A673 (cell line): ENCODE data around the gene TREM2. TPM values are rescaled to one million over a fixed set of nuclear protein-coding genes. Genes with fewer than 3 reads are reported as not detected.

Source experiments
- BruUV-seq: library from RNA; stranded (reverse); fragments of 400-500 nt; replicated peaks from 2 replicates; lab custom pipeline; 2021; lab: Mats Ljungman, UMichigan
- CTCF ChIA-PET: fragments of 300-600 bp; sonication (Branson Sonifier 250); formaldehyde crosslinking; loops from one replicate; lab custom pipeline; 2022; ENCODE audit warnings: antibody characterized with exemption; lab: Charles Lee
- POLR2A ChIA-PET: fragments of 300-600 bp; sonication (Branson Sonifier 250); formaldehyde crosslinking; loops from one replicate; lab custom pipeline; 2022; ENCODE audit warnings: antibody characterized with exemption; ENCODE audit not compliant: low non-redundant PET; lab: Charles Lee
- DNase-seq: peaks from one replicate; pipeline ENCODE4 v3.0.0-alpha.2; 2015; ENCODE audit warnings: low spot score
- H3K27ac ChIP-seq: fragments of 200-600 bp; sonication (generic); 2 replicates; pipeline ENCODE4 v1.5.1; 2016; ENCODE audit warnings: mixed run types, low read depth, mild to moderate bottlenecking, mixed read lengths, antibody characterized with exemption, low read length; ENCODE audit not compliant: poor library complexity, severe bottlenecking
- H3K27me3 ChIP-seq: fragments of 200-600 bp; sonication (generic); replicated peaks from 2 replicates; pipeline ENCODE4 v1.6.1; 2017; ENCODE audit warnings: mixed run types, low read depth, mild to moderate bottlenecking, mixed read lengths, antibody characterized with exemption, low read length; ENCODE audit not compliant: insufficient read depth, poor library complexity
- H3K36me3 ChIP-seq: fragments of 200-600 bp; sonication (generic); 2 replicates; pipeline ENCODE4 v1.6.1; 2016; ENCODE audit warnings: mixed run types, mild to moderate bottlenecking, mixed read lengths, antibody characterized with exemption, low read length; ENCODE audit not compliant: insufficient read depth, poor library complexity, severe bottlenecking
- H3K4me1 ChIP-seq: fragments of 200-600 bp; sonication (generic); 2 replicates; pipeline ENCODE4 v1.6.1; 2017; ENCODE audit warnings: mixed run types, mild to moderate bottlenecking, mixed read lengths, antibody characterized with exemption, low read length; ENCODE audit not compliant: insufficient read depth, poor library complexity, severe bottlenecking
- H3K4me3 ChIP-seq: fragments of 200-600 bp; sonication (generic); 2 replicates; pipeline ENCODE4 v1.5.1; 2016; ENCODE audit warnings: low read depth, mixed run types, mild to moderate bottlenecking, mixed read lengths, low read length; ENCODE audit not compliant: poor library complexity, severe bottlenecking
- H3K9me3 ChIP-seq: fragments of 200-600 bp; sonication (generic); 2 replicates; pipeline ENCODE4 v1.6.1; 2016; ENCODE audit warnings: mixed run types, low read depth, mild to moderate bottlenecking, mixed read lengths, antibody characterized with exemption, low read length; ENCODE audit not compliant: poor library complexity, severe bottlenecking
- CTCF ChIP-seq: fragments of 300-800, 200-600 bp; sonication (generic); conservative IDR thresholded peaks from 2 replicates; pipeline ENCODE4 v1.5.1; 2017; ENCODE audit warnings: low read depth, mild to moderate bottlenecking, antibody characterized with exemption, low read length, moderate library complexity, mixed read lengths
- EZH2 ChIP-seq: fragments of 200-600 bp; sonication (generic); IDR thresholded peaks from 2 replicates; pipeline ENCODE4 v1.6.1; 2017; ENCODE audit warnings: borderline replicate concordance, low read depth, mild to moderate bottlenecking, mixed read lengths, antibody characterized with exemption, low read length; ENCODE audit not compliant: poor library complexity, severe bottlenecking
- intact Hi-C: fragments of 100-400 bp; cut with micrococcal nuclease; formaldehyde crosslinking; loops from one replicate; pipeline ENCODE4 v1.10.0; 2022; ENCODE audit not compliant: unreplicated experiment
- total RNA-seq: library from RNA; stranded (reverse); gene quantifications from 2 replicates; pipeline ENCODE4 v1.2.3, GENCODE V29; 2021

The TREM2 gene
- total RNA-seq, 1 experiment from 2014 or later: not detected

GRCh38 chr6:41182069-41183034 lies 19.4 kb upstream of the TREM2 start:
- TF ChIP-seq EZH2 (no peak), CTCF (peak; percentile 74)
- Histone ChIP-seq H3K27me3 (no peaks in the 10 kb centered on the region), H3K4me1 (no peaks in the 10 kb centered on the region), H3K27ac (no peak overlapping the region), H3K4me3 (no peak overlapping the region), H3K9me3 (no peaks in the 10 kb centered on the region), H3K36me3 (no peaks in the 10 kb centered on the region)
- DNase-seq: peak; percentile 71
- intact Hi-C loops: no loop called here
- ChIA-PET POLR2A (no interaction called here), CTCF (interaction anchor here (0.6 to 1.5 kb wide), 6 partner anchors 9 to 524 kb away, joined by 3 to 8 read pairs (median 6); no protein-coding TSS in a partner anchor)
- no TSS peak for BruUV-seq

GRCh38 chr6:41181566-41181965 lies 18.6 kb upstream of the TREM2 start:
- ChIA-PET CTCF (interaction anchor here (0.6 to 1.5 kb wide), 5 partner anchors 10 to 239 kb away, joined by 3 to 8 read pairs (median 6); no protein-coding TSS in a partner anchor), POLR2A (no interaction called here)
- Histone ChIP-seq H3K4me1 (no peaks in the 10 kb centered on the region), H3K27me3 (no peaks in the 10 kb centered on the region), H3K9me3 (no peaks in the 10 kb centered on the region), H3K27ac (no peak overlapping the region), H3K36me3 (no peaks in the 10 kb centered on the region), H3K4me3 (no peak overlapping the region)
- no peak for DNase-seq
- no peak for TF ChIP-seq CTCF
- TF ChIP-seq EZH2: no peak
- BruUV-seq: no TSS peak
- intact Hi-C loops: no loop called here

- no peak overlapping the region for H3K4me3 ChIP-seq
- no TSS peak for BruUV-seq
- H3K9me3 ChIP-seq: no peaks in the 10 kb centered on the region
- TF ChIP-seq EZH2: no peak
- TF ChIP-seq CTCF: no peak
- no peaks in the 10 kb centered on the region for H3K27me3 ChIP-seq
- no peak for DNase-seq
- intact Hi-C loops: no loop called here
- ChIA-PET CTCF (no interaction called here), POLR2A (interaction anchor here (0.5 kb wide), 1 partner anchor 555 kb away, joined by 3 read pairs; no protein-coding TSS in a partner anchor)
- H3K36me3 ChIP-seq: no peaks in the 10 kb centered on the region
- H3K4me1 ChIP-seq: no peaks in the 10 kb centered on the region
- H3K27ac ChIP-seq: no peak overlapping the region
These were observed 16.2 kb upstream of the TREM2 start for GRCh38 chr6:41179163-41179562.
